GM12878 (cell line): ENCODE measurements around the gene USP14. TPM values are rescaled to one million over a fixed set of nuclear protein-coding genes. Genes with fewer than 3 reads are reported as not detected.

Source experiments
- ATAC-seq: fragments of 200-7000 bp; cut with Tn5 transposase; 3 replicates; pipeline ENCODE4 v1.9.1; 2020; ENCODE audit warnings: mild to moderate bottlenecking, moderate library complexity
- BruUV-seq: library from RNA; stranded (reverse); fragments of 400-500 nt; replicated peaks from 2 replicates; lab custom pipeline; 2021; lab: Mats Ljungman, UMichigan
- CTCF ChIA-PET: fragments of 300-600 bp; sonication (Branson Sonifier 250); formaldehyde crosslinking; extraction: SDS; loops from one replicate; lab custom pipeline; 2021; ENCODE audit warnings: inconsistent platforms; lab: Yijun Ruan, JAX
- POLR2A ChIA-PET: fragments of 350-600 bp; formaldehyde crosslinking; extraction: SDS; loops from one replicate; lab custom pipeline; 2021; ENCODE audit warnings: inconsistent platforms; lab: Charles Lee
- RAD21 ChIA-PET: fragments of 300-600 bp; sonication (Branson Sonifier 250); formaldehyde crosslinking; loops from one replicate; lab custom pipeline; 2023; ENCODE audit warnings: antibody characterized with exemption; ENCODE audit not compliant: unreplicated experiment; lab: Charles Lee
- SMC1A ChIA-PET: fragments of 300-600 bp; sonication (Branson Sonifier 250); formaldehyde crosslinking; loops from one replicate; lab custom pipeline; 2023; ENCODE audit not compliant: unreplicated experiment, uncharacterized antibody; lab: Charles Lee
- DNase-seq: peaks from one replicate; pipeline ENCODE4 v3.0.0-alpha.2; 2011; ENCODE audit warnings: low read depth, low spot score
- FAIRE-seq: peaks from 3 replicates; lab custom pipeline; 2011; peaks lifted over from hg19 to GRCh38; lab: Jason Lieb, UNC
- H2AFZ ChIP-seq: 2 replicates; pipeline ENCODE4 v1.6.0; 2011; ENCODE audit warnings: low read depth, low read length, control low read depth; ENCODE audit not compliant: control insufficient read depth
- H3K27ac ChIP-seq: 2 replicates; pipeline ENCODE4 v1.5.1; 2011; ENCODE audit warnings: control low read depth; ENCODE audit not compliant: control insufficient read depth, insufficient read depth
- H3K27me3 ChIP-seq, 2 experiments: replicated peaks in 1 of 2; 2 replicates each; pipeline versions ENCODE4 v1.6.0 to v1.6.1; 2011; ENCODE audit warnings: low read length in 1 of 2; ENCODE audit not compliant: control insufficient read depth in 2 of 2, insufficient read depth in 2 of 2
- H3K36me3 ChIP-seq, 2 experiments: 2 replicates each; pipeline ENCODE4 v1.5.1; 2011; ENCODE audit warnings: low read length in 1 of 2; ENCODE audit not compliant: control insufficient read depth in 2 of 2, insufficient read depth in 2 of 2
- H3K4me1 ChIP-seq: 2 replicates; pipeline ENCODE4 v1.6.1; 2011; ENCODE audit warnings: mild to moderate bottlenecking, low read length, moderate library complexity, mixed read lengths; ENCODE audit not compliant: control insufficient read depth, insufficient read depth
- H3K4me2 ChIP-seq: 2 replicates; pipeline ENCODE4 v1.6.0; 2011; ENCODE audit warnings: control low read depth; ENCODE audit not compliant: control insufficient read depth, insufficient read depth
- H3K4me3 ChIP-seq: fragments of 200-600 bp; sonication (generic); 2 replicates; pipeline ENCODE4 v1.5.1; 2016
- H3K79me2 ChIP-seq: 2 replicates; pipeline ENCODE4 v1.6.0; 2011; ENCODE audit warnings: low read length; ENCODE audit not compliant: control insufficient read depth, insufficient read depth
- H3K9ac ChIP-seq: 2 replicates; pipeline ENCODE4 v1.8.0; 2011; ENCODE audit warnings: low read length, control low read depth, mixed read lengths; ENCODE audit not compliant: control insufficient read depth, insufficient read depth
- H3K9me3 ChIP-seq: replicated peaks from 3 replicates; pipeline ENCODE4 v1.5.1; 2011; ENCODE audit warnings: mild to moderate bottlenecking, low read length; ENCODE audit not compliant: control insufficient read depth, insufficient read depth
- H4K20me1 ChIP-seq: 2 replicates; pipeline ENCODE4 v1.6.0; 2011; ENCODE audit not compliant: control insufficient read depth, insufficient read depth
- BCL11A ChIP-seq: IDR thresholded peaks from 2 replicates; pipeline ENCODE4 v1.6.1; 2011; ENCODE audit warnings: low read depth, low read length
- BRCA1 ChIP-seq: IDR thresholded peaks from 2 replicates; pipeline ENCODE4 v1.6.1; 2011; ENCODE audit warnings: low read depth, low read length, improper control_type of control experiment
- EED ChIP-seq: sonication (generic); IDR thresholded peaks from 2 replicates; pipeline ENCODE4 v1.6.1; 2016; ENCODE audit warnings: antibody characterized with exemption, low read depth
- ETV6 ChIP-seq, 2 experiments: fragments of 450-650 bp in 1 of 2; IDR thresholded peaks in 1 of 2; conservative IDR thresholded peaks in 1 of 2; 2 replicates each; pipeline ENCODE4 v1.6.1; 2014; ENCODE audit warnings: antibody characterized with exemption in 1 of 2, borderline replicate concordance in 1 of 2, low read depth in 1 of 2, mild to moderate bottlenecking in 1 of 2, moderate library complexity in 1 of 2
- FOS ChIP-seq: IDR thresholded peaks from 3 replicates; pipeline ENCODE4 v1.6.1; 2011; ENCODE audit warnings: borderline replicate concordance; ENCODE audit not compliant: insufficient read length; ENCODE audit errors: extremely low read depth
- GATAD2B ChIP-seq: fragments of 450-650 bp; conservative IDR thresholded peaks from 2 replicates; pipeline ENCODE4 v1.6.1; 2017; ENCODE audit warnings: low read depth, mild to moderate bottlenecking, moderate library complexity
- IRF4 ChIP-seq: IDR thresholded peaks from 2 replicates; pipeline ENCODE4 v1.6.1; 2011; ENCODE audit warnings: low read depth, low read length
- KDM1A ChIP-seq: fragments of 200-600 bp; sonication (generic); IDR thresholded peaks from 2 replicates; pipeline ENCODE4 v1.6.1; 2016; ENCODE audit warnings: borderline replicate concordance
- LARP7 ChIP-seq: fragments of 450-650 bp; IDR thresholded peaks from 2 replicates; pipeline ENCODE4 v1.6.1; 2017; ENCODE audit warnings: mild to moderate bottlenecking
- MYB ChIP-seq: fragments of 150-350 bp; IDR thresholded peaks from 2 replicates; pipeline ENCODE4 v1.6.1; 2014; ENCODE audit warnings: mild to moderate bottlenecking, low read depth, low read length, borderline replicate concordance
- NKRF ChIP-seq: fragments of 450-650 bp; conservative IDR thresholded peaks from 2 replicates; pipeline ENCODE4 v1.6.1; 2017; ENCODE audit warnings: mild to moderate bottlenecking, moderate library complexity
- PAX5 ChIP-seq: IDR thresholded peaks from 2 replicates; pipeline ENCODE4 v1.6.1; 2011; ENCODE audit warnings: low read depth, low read length, borderline replicate concordance
- SP1 ChIP-seq: IDR thresholded peaks from one replicate; pipeline ENCODE4 v1.6.1; 2011; ENCODE audit warnings: low read depth, low read length
- ZBTB4 ChIP-seq: fragments of 450-650 bp; formaldehyde crosslinking; IDR thresholded peaks from 2 replicates; pipeline ENCODE4 v1.4.0; 2022; ENCODE audit warnings: mild to moderate bottlenecking, moderate library complexity
- WGBS: methylation state at CpG from one replicate; pipeline ENCODE4 v1.1.6; 2016; ENCODE audit warnings: low lambda C conversion rate; ENCODE audit not compliant: insufficient replicate concordance, insufficient coverage; ENCODE audit errors: missing lambda C conversion rate; 5-methylcytosine and 5-hydroxymethylcytosine counted together
- in situ Hi-C: fragments of 300-500 bp; cut with MboI; formaldehyde crosslinking; loops from 9 replicates; pipeline ENCODE4 v1.14.3; 2018; ENCODE audit warnings: mixed read lengths
- intact Hi-C: fragments of 100-400 bp; cut with micrococcal nuclease; formaldehyde crosslinking; loops from one replicate; pipeline ENCODE4 v1.14.2; 2022; ENCODE audit not compliant: unreplicated experiment
- polyA plus RNA-seq, 11 experiments: library from polyadenylated mRNA; depleted of rRNA in 4 of 11; unstranded in 6 of 11; stranded (reverse) in 5 of 11; fragments of >200 nt; fragmentation: Nextera tagmentation in 4 of 11; fragmentation: Illumina TruSeq in 1 of 11; extraction: Ambion mirVana in 4 of 11; extraction: Trizol in 1 of 11; gene quantifications; 1 replicate in 1 of 11; 2 replicates in 10 of 11; pipeline versions ENCODE4 v1.2.1 to v1.2.3, GENCODE V29; 2011 to 2016; ENCODE audit warnings: inconsistent platforms in 2 of 11, missing spikeins in 2 of 11, low read depth in 1 of 11
- total RNA-seq, 4 experiments: library from RNA; depleted of rRNA in 3 of 4; stranded (reverse); fragments of >200 nt in 3 of 4; fragmentation: Illumina TruSeq in 1 of 4; extraction: Trizol in 1 of 4; gene quantifications; 2 replicates each; pipeline versions ENCODE4 v1.2.1 to v1.2.3, GENCODE V29; 2013 to 2021
- TF ChIP-seq, protein P1 (sequence below): IDR thresholded peaks from 2 replicates; pipeline ENCODE4 v1.6.1; 2012; ENCODE audit warnings: improper control_type of control experiment, low read depth, low read length; ENCODE audit not compliant: insufficient replicate concordance

The USP14 gene
- total and polyA plus RNA-seq, 10 of the 15 experiments (the other 5 are each of a cell fraction or from before 2014, with no cell fraction given): 14.3 to 127 (median 29.6) TPM

- H3K27ac ChIP-seq: no peak overlapping the region
- H2AFZ ChIP-seq: no peak overlapping the region
- FAIRE-seq: no peak
- H3K79me2 ChIP-seq: no peaks in the 10 kb centered on the region
- peaks cover 0 to 16% of the 10 kb centered on the region in 2 experiments; a peak in 3 of 4 replicates for H3K36me3 ChIP-seq
- no peak for ATAC-seq
- H3K27me3 ChIP-seq: no peaks in the 10 kb centered on the region
- DNase-seq: no peak
- H3K4me3 ChIP-seq: no peak overlapping the region
- no peaks in the 10 kb centered on the region for H4K20me1 ChIP-seq
- intact Hi-C loops: no loop called here
- H3K9me3 ChIP-seq: no peaks in the 10 kb centered on the region; the same call in 2 of the 3 replicates
- no TSS peak for BruUV-seq
- H3K4me1 ChIP-seq: no peaks in the 10 kb centered on the region
- ChIA-PET POLR2A (no interaction called here), CTCF (interaction anchor here (1.7 kb wide), 1 partner anchor 10 kb away, joined by 6 read pairs; no protein-coding TSS in a partner anchor), SMC1A (no interaction called here), RAD21 (no interaction called here)
- 98% methylated on average over 4 of the region's 4 CpGs for WGBS
- no peak overlapping the region for H3K4me2 ChIP-seq
- no peak overlapping the region for H3K9ac ChIP-seq
- in situ Hi-C loops: no loop called here
- no peak for TF ChIP-seq ZBTB4 (CRISPR knock-in tag)
- TF ChIP-seq FOS: no peak
- TF ChIP-seq, protein P1, sequence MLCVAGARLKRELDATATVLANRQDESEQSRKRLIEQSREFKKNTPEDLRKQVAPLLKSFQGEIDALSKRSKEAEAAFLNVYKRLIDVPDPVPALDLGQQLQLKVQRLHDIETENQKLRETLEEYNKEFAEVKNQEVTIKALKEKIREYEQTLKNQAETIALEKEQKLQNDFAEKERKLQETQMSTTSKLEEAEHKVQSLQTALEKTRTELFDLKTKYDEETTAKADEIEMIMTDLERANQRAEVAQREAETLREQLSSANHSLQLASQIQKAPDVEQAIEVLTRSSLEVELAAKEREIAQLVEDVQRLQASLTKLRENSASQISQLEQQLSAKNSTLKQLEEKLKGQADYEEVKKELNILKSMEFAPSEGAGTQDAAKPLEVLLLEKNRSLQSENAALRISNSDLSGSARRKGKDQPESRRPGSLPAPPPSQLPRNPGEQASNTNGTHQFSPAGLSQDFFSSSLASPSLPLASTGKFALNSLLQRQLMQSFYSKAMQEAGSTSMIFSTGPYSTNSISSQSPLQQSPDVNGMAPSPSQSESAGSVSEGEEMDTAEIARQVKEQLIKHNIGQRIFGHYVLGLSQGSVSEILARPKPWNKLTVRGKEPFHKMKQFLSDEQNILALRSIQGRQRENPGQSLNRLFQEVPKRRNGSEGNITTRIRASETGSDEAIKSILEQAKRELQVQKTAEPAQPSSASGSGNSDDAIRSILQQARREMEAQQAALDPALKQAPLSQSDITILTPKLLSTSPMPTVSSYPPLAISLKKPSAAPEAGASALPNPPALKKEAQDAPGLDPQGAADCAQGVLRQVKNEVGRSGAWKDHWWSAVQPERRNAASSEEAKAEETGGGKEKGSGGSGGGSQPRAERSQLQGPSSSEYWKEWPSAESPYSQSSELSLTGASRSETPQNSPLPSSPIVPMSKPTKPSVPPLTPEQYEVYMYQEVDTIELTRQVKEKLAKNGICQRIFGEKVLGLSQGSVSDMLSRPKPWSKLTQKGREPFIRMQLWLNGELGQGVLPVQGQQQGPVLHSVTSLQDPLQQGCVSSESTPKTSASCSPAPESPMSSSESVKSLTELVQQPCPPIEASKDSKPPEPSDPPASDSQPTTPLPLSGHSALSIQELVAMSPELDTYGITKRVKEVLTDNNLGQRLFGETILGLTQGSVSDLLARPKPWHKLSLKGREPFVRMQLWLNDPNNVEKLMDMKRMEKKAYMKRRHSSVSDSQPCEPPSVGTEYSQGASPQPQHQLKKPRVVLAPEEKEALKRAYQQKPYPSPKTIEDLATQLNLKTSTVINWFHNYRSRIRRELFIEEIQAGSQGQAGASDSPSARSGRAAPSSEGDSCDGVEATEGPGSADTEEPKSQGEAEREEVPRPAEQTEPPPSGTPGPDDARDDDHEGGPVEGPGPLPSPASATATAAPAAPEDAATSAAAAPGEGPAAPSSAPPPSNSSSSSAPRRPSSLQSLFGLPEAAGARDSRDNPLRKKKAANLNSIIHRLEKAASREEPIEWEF: no peak
- TF ChIP-seq KDM1A: no peak
- no peak for TF ChIP-seq SP1
- TF ChIP-seq ETV6 (conservative IDR thresholded peaks at IDR 0.05 in 1 of 2, IDR thresholded peaks at IDR 0.05 in 1 of 2; ENCODE audit: borderline replicate concordance in 1 of 2, low read depth in 1 of 2): no peak
- TF ChIP-seq MYB: no peak
- TF ChIP-seq GATAD2B: no peak
- TF ChIP-seq EED: no peak
- TF ChIP-seq LARP7: no peak
- no peak for TF ChIP-seq NKRF
- no peak for TF ChIP-seq BRCA1
- no peak for TF ChIP-seq IRF4
- TF ChIP-seq BCL11A: no peak
- no peak for TF ChIP-seq PAX5
These were observed 67.4 kb downstream of the USP14 start for GRCh38 chr18:225745-226144.
